Tibial nerve (tissue), 4 donors: ENCODE data around the gene HRK. TPM values are rescaled to one million over a fixed set of nuclear protein-coding genes. Genes with fewer than 3 reads are reported as not detected.
A peak's percentile ranks its signal among the peaks of the same experiment; 100 is the strongest.

Experiments used
- DNase-seq, 2 donors: peaks; one replicate each; pipeline ENCODE4 v3.0.0-alpha.2; 2019; ENCODE audit warnings: low spot score in 2 of 2
- H3K27ac ChIP-seq, 4 donors: fragments of 200-600 bp; sonication (generic) in 3 of 4; one replicate each; pipeline ENCODE4 v1.5.1; 2017 to 2019; ENCODE audit warnings: mild to moderate bottlenecking in 1 of 4
- H3K27me3 ChIP-seq, 2 donors: fragments of 200-600 bp; sonication (generic) in 1 of 2; one replicate each; pipeline versions ENCODE4 v1.5.1 to v1.6.0; 2017 to 2019
- H3K36me3 ChIP-seq, 3 donors: fragments of 200-600 bp; sonication (generic); one replicate each; pipeline ENCODE4 v1.5.1; 2018 to 2019
- H3K4me1 ChIP-seq, 4 donors: fragments of 200-600 bp; sonication (generic) in 3 of 4; one replicate each; pipeline ENCODE4 v1.5.1; 2017 to 2019
- H3K4me3 ChIP-seq, 4 donors: fragments of 200-600 bp; sonication (generic) in 3 of 4; one replicate each; pipeline ENCODE4 v1.5.1; 2017 to 2019; ENCODE audit warnings: mild to moderate bottlenecking in 1 of 4, moderate library complexity in 1 of 4
- H3K9me3 ChIP-seq, 4 donors: fragments of 200-600 bp; sonication (generic) in 3 of 4; one replicate each; pipeline ENCODE4 v1.5.1; 2017 to 2019
- CTCF ChIP-seq, 5 experiments: fragments of 200-600 bp in 3 of 5; fragments of 450-650 bp in 2 of 5; sonication (generic) in 3 of 5; IDR thresholded peaks; one replicate each; pipeline ENCODE4 v1.5.1; 2016 to 2019; ENCODE audit warnings: antibody characterized with exemption in 5 of 5, mild to moderate bottlenecking in 3 of 5, moderate library complexity in 2 of 5
- EP300 ChIP-seq, 2 donors: sonication (generic); formaldehyde crosslinking; IDR thresholded peaks; one replicate each; pipeline ENCODE4 v1.6.1; 2017; ENCODE audit warnings: antibody characterized with exemption in 2 of 2, mild to moderate bottlenecking in 1 of 2
- POLR2A ChIP-seq, 2 donors: fragments of 450-650 bp; IDR thresholded peaks; one replicate each; pipeline ENCODE4 v1.6.1; 2017; ENCODE audit warnings: antibody characterized with exemption in 2 of 2, mild to moderate bottlenecking in 2 of 2, moderate library complexity in 2 of 2
- WGBS, 2 donors: methylation state at CpG; one replicate each; pipeline ENCODE4 v1.1.5; 2018; 5-methylcytosine and 5-hydroxymethylcytosine counted together
- total RNA-seq, 4 donors: library from RNA; depleted of rRNA; stranded (reverse); fragments of >200 nt; gene quantifications; one replicate each; pipeline ENCODE4 v1.1.0, GENCODE V29; 2016

The HRK gene
- total RNA-seq, 4 donors from 2014 or later = under 0.01 to 0.21 TPM; not detected in 2

GRCh38 chr12:116919706-116920485 is 38.7 kb upstream of the HRK start:
- Histone ChIP-seq H3K36me3 (peaks cover 0 to 3% (median 0%) of the 10 kb centered on the region in 3 donors), H3K9me3 (no peaks in the 10 kb centered on the region), H3K27ac (peak overlapping the region in 1 of 4 donors; percentile 43), H3K4me3 (no peak overlapping the region), H3K4me1 (peaks cover 0 to 34% (median 1%) of the 10 kb centered on the region in 4 donors), H3K27me3 (no peaks in the 10 kb centered on the region)
- TF ChIP-seq CTCF (IDR thresholded peaks at IDR 0.05) (no peak), POLR2A (IDR thresholded peaks at IDR 0.05) (no peak), EP300 (IDR thresholded peaks at IDR 0.05) (no peak)
- DNase-seq = no peak
- 75 to 77% methylated on average over 6 of the region's 6 CpGs for WGBS, 2 donors

DNA sequence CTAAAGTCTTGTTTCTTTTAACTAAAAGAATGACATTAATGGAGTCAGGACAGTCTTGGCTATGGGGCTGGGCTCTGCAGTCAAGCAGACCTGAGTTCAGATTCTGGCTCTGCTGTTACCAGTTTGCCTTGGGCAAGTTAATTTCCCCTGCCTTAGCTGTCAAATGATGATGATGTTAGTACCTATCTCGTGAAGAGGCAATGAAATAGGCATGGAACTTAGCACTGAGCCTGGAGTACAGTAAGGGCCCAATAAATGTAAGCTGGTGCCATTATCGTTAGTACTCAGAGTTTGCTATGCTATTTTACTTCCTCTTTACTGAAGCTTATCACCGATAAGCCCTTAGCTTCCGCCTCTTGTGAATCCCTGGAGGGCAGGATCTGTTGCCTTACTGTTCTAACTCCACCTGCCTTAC is 38.0 kb upstream of the HRK start:
- no peak overlapping the region for H3K4me3 ChIP-seq
- no peak for TF ChIP-seq CTCF (IDR thresholded peaks at IDR 0.05)
- TF ChIP-seq EP300 (IDR thresholded peaks at IDR 0.05) = no peak
- no peak for TF ChIP-seq POLR2A (IDR thresholded peaks at IDR 0.05)
- H3K27ac ChIP-seq = peak overlapping the region in 1 of 4 donors; percentile 43
- H3K4me1 ChIP-seq = peaks cover 0 to 28% (median 0%) of the 10 kb centered on the region in 4 donors
- H3K9me3 ChIP-seq = no peaks in the 10 kb centered on the region
- WGBS, 2 donors = 64 to 68% methylated on average over 4 of the region's 4 CpGs
- H3K36me3 ChIP-seq = peaks cover 0 to 3% (median 0%) of the 10 kb centered on the region in 3 donors
- DNase-seq = no peak
- no peaks in the 10 kb centered on the region for H3K27me3 ChIP-seq

GRCh38 chr12:116918464-116918863 is 37.2 kb upstream of the HRK start:
- Histone ChIP-seq H3K4me3 (no peak overlapping the region), H3K4me1 (peaks cover 0 to 28% (median 0%) of the 10 kb centered on the region in 4 donors), H3K9me3 (no peaks in the 10 kb centered on the region), H3K27me3 (no peaks in the 10 kb centered on the region), H3K27ac (no peak overlapping the region), H3K36me3 (peaks cover 0 to 3% (median 0%) of the 10 kb centered on the region in 3 donors)
- TF ChIP-seq CTCF (IDR thresholded peaks at IDR 0.05) = no peak
- no peak for TF ChIP-seq EP300 (IDR thresholded peaks at IDR 0.05)
- 90% methylated on average over 2 of the region's 2 CpGs for WGBS, 2 donors
- DNase-seq = no peak

- Histone ChIP-seq H3K4me1 (peaks cover 0 to 38% (median 5%) of the 10 kb centered on the region in 4 donors), H3K36me3 (peaks cover 0 to 3% (median 0%) of the 10 kb centered on the region in 3 donors), H3K27ac (no peak overlapping the region), H3K27me3 (no peaks in the 10 kb centered on the region), H3K4me3 (no peak overlapping the region), H3K9me3 (no peaks in the 10 kb centered on the region)
- 82 to 83% methylated on average over 5 of the region's 5 CpGs for WGBS, 2 donors
- no peak for DNase-seq
- TF ChIP-seq EP300 (IDR thresholded peaks at IDR 0.05) (no peak), POLR2A (IDR thresholded peaks at IDR 0.05) (no peak), CTCF (IDR thresholded peaks at IDR 0.05) (no peak)
These were observed 35.5 kb upstream of the HRK start for GRCh38 chr12:116916714-116917114.

DNA sequence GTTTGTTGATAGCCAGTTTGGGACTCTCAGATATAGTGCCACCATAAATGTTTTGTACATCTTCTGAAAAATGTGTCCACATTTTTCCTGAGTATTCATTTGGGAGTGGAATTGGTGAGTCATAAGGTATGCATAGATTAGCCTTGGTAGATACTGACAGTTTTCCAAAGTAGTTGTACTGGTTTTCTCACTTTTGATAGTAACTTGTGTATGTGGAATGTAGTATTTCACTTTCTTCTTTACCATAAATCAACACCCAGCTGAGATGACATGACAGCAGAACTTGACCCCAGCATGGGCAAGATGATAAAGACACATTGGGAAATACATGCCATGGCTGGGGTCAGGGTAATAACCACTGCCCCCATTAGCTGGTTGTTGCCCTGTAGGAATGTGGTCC is 34.9 kb upstream of the HRK start:
- Histone ChIP-seq H3K27ac (no peak overlapping the region), H3K9me3 (no peaks in the 10 kb centered on the region), H3K4me3 (no peak overlapping the region), H3K4me1 (peaks cover 0 to 39% (median 7%) of the 10 kb centered on the region in 4 donors), H3K36me3 (peaks cover 0 to 3% (median 0%) of the 10 kb centered on the region in 3 donors), H3K27me3 (no peaks in the 10 kb centered on the region)
- no peak for TF ChIP-seq CTCF (IDR thresholded peaks at IDR 0.05)
- no peak for TF ChIP-seq EP300 (IDR thresholded peaks at IDR 0.05)
- TF ChIP-seq POLR2A (IDR thresholded peaks at IDR 0.05) = no peak
- DNase-seq = no peak
